Suprapubic skin (tissue), 4 donors: Measurements from ENCODE around the gene MBNL2. TPM values are rescaled to one million over a fixed set of nuclear protein-coding genes. Genes with fewer than 3 reads are reported as not detected.

Source experiments
- DNase-seq, 2 donors: peaks; one replicate each; pipeline ENCODE4 v3.0.0-alpha.2; 2019; ENCODE audit warnings: low spot score in 2 of 2
- H3K27ac ChIP-seq: fragments of 200-600 bp; sonication (generic); one replicate; pipeline ENCODE4 v1.5.1; 2019
- H3K27me3 ChIP-seq: fragments of 200-600 bp; sonication (generic); one replicate; pipeline ENCODE4 v1.5.1; 2019
- H3K36me3 ChIP-seq: fragments of 200-600 bp; sonication (generic); one replicate; pipeline ENCODE4 v1.5.1; 2019
- H3K4me1 ChIP-seq: fragments of 200-600 bp; sonication (generic); one replicate; pipeline ENCODE4 v1.5.1; 2019
- H3K4me3 ChIP-seq: fragments of 200-600 bp; sonication (generic); one replicate; pipeline ENCODE4 v1.5.1; 2019; ENCODE audit warnings: mild to moderate bottlenecking
- H3K9me3 ChIP-seq: fragments of 200-600 bp; sonication (generic); one replicate; pipeline ENCODE4 v1.5.1; 2019
- CTCF ChIP-seq, 2 donors: fragments of 200-600 bp in 1 of 2; fragments of 450-650 bp in 1 of 2; sonication (generic) in 1 of 2; IDR thresholded peaks; one replicate each; pipeline ENCODE4 v1.5.1; 2016 to 2019; ENCODE audit warnings: antibody characterized with exemption in 2 of 2, mild to moderate bottlenecking in 1 of 2, moderate library complexity in 1 of 2
- EP300 ChIP-seq: sonication (generic); formaldehyde crosslinking; IDR thresholded peaks from one replicate; pipeline ENCODE4 v1.6.1; 2017; ENCODE audit warnings: antibody characterized with exemption
- POLR2A ChIP-seq, 2 donors: fragments of 450-650 bp; IDR thresholded peaks; one replicate each; pipeline ENCODE4 v1.6.1; 2017; ENCODE audit warnings: antibody characterized with exemption in 2 of 2, mild to moderate bottlenecking in 2 of 2, moderate library complexity in 2 of 2
- POLR2AphosphoS5 ChIP-seq, 3 donors: sonication (generic); formaldehyde crosslinking; IDR thresholded peaks; one replicate each; pipeline ENCODE4 v1.6.1; 2017; ENCODE audit warnings: antibody characterized with exemption in 3 of 3
- WGBS: methylation state at CpG from one replicate; pipeline ENCODE4 v1.1.5; 2018; 5-methylcytosine and 5-hydroxymethylcytosine counted together
- total RNA-seq, 4 donors: library from RNA; depleted of rRNA; stranded (reverse); fragments of >200 nt; gene quantifications; one replicate each; pipeline ENCODE4 v1.1.0, GENCODE V29; 2016

The MBNL2 gene
- total RNA-seq = 10 to 100 TPM; 64.2 to 92.4 (median 73.4) TPM

GRCh38 chr13:97221989-97222700, at the start of gene MBNL2:
TSS of gene MBNL2 (plus strand) at chr13:97222333. CDS start at chr13:97276236, 53,903 bp downstream.
- WGBS = 4% methylated on average over 15 of the region's 15 CpGs
- DNase-seq = peak; percentile 95 to 97
- Histone ChIP-seq H3K36me3 (no peaks in the 10 kb centered on the region), H3K4me1 (peaks cover 43% of the 10 kb centered on the region), H3K27me3 (no peaks in the 10 kb centered on the region), H3K27ac (peak within 1 kb of the TSS; percentile 96), H3K9me3 (no peaks in the 10 kb centered on the region), H3K4me3 (peak within 1 kb of the TSS; percentile 57)
- TF ChIP-seq CTCF (IDR thresholded peaks at IDR 0.05) (no peak), POLR2A (IDR thresholded peaks at IDR 0.05) (peak; percentile 22 to 80), EP300 (no peak), POLR2AphosphoS5 (IDR thresholded peaks at IDR 0.05) (peak in 1 of 3 donors; percentile 75)

GRCh38 chr13:97174638-97175037, 47.5 kb upstream of the MBNL2 start:
- DNase-seq = no peak
- no peaks in the 10 kb centered on the region for H3K36me3 ChIP-seq
- no peak overlapping the region for H3K4me3 ChIP-seq
- H3K27ac ChIP-seq = no peak overlapping the region
- no peak for TF ChIP-seq POLR2AphosphoS5 (IDR thresholded peaks at IDR 0.05)
- TF ChIP-seq POLR2A (IDR thresholded peaks at IDR 0.05) = no peak
- TF ChIP-seq EP300 = no peak
- no peak for TF ChIP-seq CTCF (IDR thresholded peaks at IDR 0.05)
- no peaks in the 10 kb centered on the region for H3K27me3 ChIP-seq
- no peaks in the 10 kb centered on the region for H3K9me3 ChIP-seq
- peaks cover 3% of the 10 kb centered on the region for H3K4me1 ChIP-seq

- WGBS = 92% methylated on average over 4 of the region's 4 CpGs
- no peaks in the 10 kb centered on the region for H3K36me3 ChIP-seq
- DNase-seq = no peak
- H3K4me3 ChIP-seq = no peak overlapping the region
- no peak for TF ChIP-seq EP300
- H3K9me3 ChIP-seq = no peaks in the 10 kb centered on the region
- peaks cover 3% of the 10 kb centered on the region for H3K4me1 ChIP-seq
- H3K27me3 ChIP-seq = no peaks in the 10 kb centered on the region
- H3K27ac ChIP-seq = no peak overlapping the region
These were observed 47.1 kb upstream of the MBNL2 start for GRCh38 chr13:97175041-97175440.

- Histone ChIP-seq H3K4me3 (no peak overlapping the region), H3K27me3 (no peaks in the 10 kb centered on the region), H3K27ac (no peak overlapping the region), H3K9me3 (no peaks in the 10 kb centered on the region), H3K4me1 (peaks cover 3% of the 10 kb centered on the region), H3K36me3 (no peaks in the 10 kb centered on the region)
- no peak for DNase-seq
- WGBS = 71% methylated on average over 2 of the region's 2 CpGs
- TF ChIP-seq POLR2A (IDR thresholded peaks at IDR 0.05) = no peak
- no peak for TF ChIP-seq CTCF (IDR thresholded peaks at IDR 0.05)
- no peak for TF ChIP-seq EP300
- no peak for TF ChIP-seq POLR2AphosphoS5 (IDR thresholded peaks at IDR 0.05)
These were observed 42.6 kb upstream of the MBNL2 start for GRCh38 chr13:97179501-97179900.

- Histone ChIP-seq H3K9me3 (no peaks in the 10 kb centered on the region), H3K27ac (no peak overlapping the region), H3K4me3 (no peak overlapping the region), H3K27me3 (no peaks in the 10 kb centered on the region), H3K4me1 (peaks cover 3% of the 10 kb centered on the region), H3K36me3 (no peaks in the 10 kb centered on the region)
- 87% methylated on average over 6 of the region's 6 CpGs for WGBS
- no peak for DNase-seq
- no peak for TF ChIP-seq CTCF (IDR thresholded peaks at IDR 0.05)
- no peak for TF ChIP-seq POLR2AphosphoS5 (IDR thresholded peaks at IDR 0.05)
- no peak for TF ChIP-seq EP300
- no peak for TF ChIP-seq POLR2A (IDR thresholded peaks at IDR 0.05)
These were observed 39.8 kb upstream of the MBNL2 start for GRCh38 chr13:97182111-97182890.
